HG03025 (cell line): ENCODE results near the gene ORAI1.

Experiments
- ATAC-seq: cut with Tn5 transposase; IDR thresholded peaks from one replicate; pipeline ENCODE4 v1.9.1; 2021; ENCODE audit warnings: mild to moderate bottlenecking, moderate library complexity; ENCODE audit not compliant: unreplicated experiment, low FRiP score

Gene ORAI1

GRCh38 chr12:121689430-121689829 is 63.1 kb downstream of the ORAI1 start:
- ATAC-seq = no peak
